HG03060 (cell line): ENCODE results near the gene COL24A1.
A peak's percentile ranks its signal among the peaks of the same experiment; 100 is the strongest.

Experiments
- ATAC-seq: cut with Tn5 transposase; IDR thresholded peaks from one replicate; pipeline ENCODE4 v1.9.1; 2021; ENCODE audit warnings: low read depth, moderate number of reproducible peaks; ENCODE audit not compliant: unreplicated experiment

Gene COL24A1

GRCh38 chr1:85707990-85708828 is 448.4 kb downstream of the COL24A1 start, which contains the start of gene ZNHIT6:
ZNHIT6 (minus strand) TSS chr1:85708433; CDS start chr1:85708284, 149 bp downstream.
- peak; percentile 86 for ATAC-seq

GRCh38 chr1:85707267-85707989 is 449.1 kb downstream of the COL24A1 start:
- ATAC-seq = peak; percentile 2

GRCh38 chr1:85705940-85706339 is 450.6 kb downstream of the COL24A1 start:
- ATAC-seq = no peak

DNA sequence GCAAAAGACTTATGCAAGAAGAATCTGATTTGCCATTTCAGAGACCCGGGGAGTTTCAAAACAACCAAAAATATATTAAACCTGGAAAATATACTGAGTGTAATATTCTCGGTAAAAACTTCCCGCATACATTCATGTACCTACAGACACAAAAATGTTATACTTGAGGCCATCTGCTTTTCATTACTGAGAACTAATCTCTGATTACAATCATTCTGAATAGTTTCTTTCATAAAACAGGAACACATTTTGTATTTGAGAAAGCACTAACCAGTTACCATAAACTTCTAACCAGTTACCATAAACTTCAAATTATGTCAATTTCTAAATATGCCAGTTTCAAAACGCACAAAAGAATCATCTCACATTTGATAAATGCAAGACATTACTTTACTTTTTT is 456.1 kb downstream of the COL24A1 start:
- no peak for ATAC-seq

- ATAC-seq = no peak
These were observed 458.7 kb downstream of the COL24A1 start for GRCh38 chr1:85697895-85698294.

GRCh38 chr1:85692730-85693314 is 463.8 kb downstream of the COL24A1 start:
- no peak for ATAC-seq

DNA sequence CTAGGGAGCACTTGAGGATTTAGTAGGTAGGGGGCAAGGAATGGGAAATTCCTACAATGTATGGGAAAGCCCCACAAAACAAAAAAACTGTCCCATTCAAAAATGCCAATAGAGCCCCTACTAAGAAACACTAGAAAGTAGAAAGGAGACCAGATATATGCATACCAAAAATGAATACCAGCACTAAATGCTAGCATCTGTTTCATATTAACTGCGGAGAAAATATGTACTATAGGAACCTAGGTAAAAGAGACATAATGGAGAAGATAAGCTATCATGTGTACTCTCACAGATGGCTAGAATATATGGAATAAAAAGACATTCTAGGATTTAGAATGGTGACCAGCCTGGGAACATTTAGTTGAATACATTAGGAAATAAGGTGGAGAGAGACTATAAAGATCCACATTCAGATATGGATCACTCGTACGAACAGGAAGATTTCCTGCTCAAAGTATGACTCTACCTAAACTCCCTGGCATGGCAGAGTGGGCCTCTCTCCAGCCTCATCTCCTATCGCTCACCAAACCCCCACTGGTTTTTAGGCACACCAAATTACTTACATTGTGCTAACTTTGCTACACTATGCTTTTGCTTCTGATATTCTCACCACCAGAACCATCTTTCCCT is 466.7 kb downstream of the COL24A1 start:
- ATAC-seq = no peak

GRCh38 chr1:85683292-85684025 is 473.1 kb downstream of the COL24A1 start:
- ATAC-seq = no peak

- ATAC-seq = no peak
These were observed 475.5 kb downstream of the COL24A1 start for GRCh38 chr1:85681087-85681486.
